ENCODE data around the gene TNFRSF19. TPM values are rescaled to one million over a fixed set of nuclear protein-coding genes. Genes with fewer than 3 reads are reported as not detected.

The TNFRSF19 gene
- total and polyA plus RNA-seq, 10 donors = 1.0 to 12.2 (median 3.8) TPM

DNA sequence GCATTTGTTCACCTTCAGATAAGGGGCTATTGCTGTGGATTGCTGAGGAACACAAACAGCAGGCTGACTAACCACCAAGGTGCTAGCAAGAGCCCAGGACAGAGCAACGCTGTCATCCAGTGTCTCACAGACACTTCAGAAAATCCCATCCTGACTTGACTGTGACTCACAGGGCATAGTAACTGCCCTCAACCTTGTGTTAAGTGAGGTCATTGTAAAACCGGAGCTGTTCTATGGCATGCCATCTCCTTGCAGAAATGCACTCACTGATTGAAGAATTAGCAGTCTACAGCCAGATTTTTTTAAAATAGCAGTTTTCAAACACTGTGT, 51.1 kb downstream of the TNFRSF19 start:
- peaks cover 0 to 7% (median 0%) of the 10 kb centered on the region in 6 donors for H3K4me1 ChIP-seq
- H3K27ac ChIP-seq = no peak overlapping the region
- H3K27me3 ChIP-seq (replicated peaks in 1 of 7) = no peaks in the 10 kb centered on the region
- TF ChIP-seq, protein P1, sequence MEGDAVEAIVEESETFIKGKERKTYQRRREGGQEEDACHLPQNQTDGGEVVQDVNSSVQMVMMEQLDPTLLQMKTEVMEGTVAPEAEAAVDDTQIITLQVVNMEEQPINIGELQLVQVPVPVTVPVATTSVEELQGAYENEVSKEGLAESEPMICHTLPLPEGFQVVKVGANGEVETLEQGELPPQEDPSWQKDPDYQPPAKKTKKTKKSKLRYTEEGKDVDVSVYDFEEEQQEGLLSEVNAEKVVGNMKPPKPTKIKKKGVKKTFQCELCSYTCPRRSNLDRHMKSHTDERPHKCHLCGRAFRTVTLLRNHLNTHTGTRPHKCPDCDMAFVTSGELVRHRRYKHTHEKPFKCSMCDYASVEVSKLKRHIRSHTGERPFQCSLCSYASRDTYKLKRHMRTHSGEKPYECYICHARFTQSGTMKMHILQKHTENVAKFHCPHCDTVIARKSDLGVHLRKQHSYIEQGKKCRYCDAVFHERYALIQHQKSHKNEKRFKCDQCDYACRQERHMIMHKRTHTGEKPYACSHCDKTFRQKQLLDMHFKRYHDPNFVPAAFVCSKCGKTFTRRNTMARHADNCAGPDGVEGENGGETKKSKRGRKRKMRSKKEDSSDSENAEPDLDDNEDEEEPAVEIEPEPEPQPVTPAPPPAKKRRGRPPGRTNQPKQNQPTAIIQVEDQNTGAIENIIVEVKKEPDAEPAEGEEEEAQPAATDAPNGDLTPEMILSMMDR (IDR thresholded peaks at IDR 0.05 in 8 of 11, conservative IDR thresholded peaks at IDR 0.05 in 3 of 11) = no peak
- TF ChIP-seq POLR2AphosphoS5 (IDR thresholded peaks at IDR 0.05) = no peak
- 27 to 52% (median 38%) methylated on average over 2 of the region's 2 CpGs for WGBS, 5 donors
- intact Hi-C loops (cut with DNase I; ENCODE audit: low total_unique reads) = no loop called here
- no peak overlapping the region for H3K4me3 ChIP-seq
- H3K9me3 ChIP-seq = peaks cover 0 to 3% (median 0%) of the 10 kb centered on the region in 8 donors
- no peak for DNase-seq
- no peaks in the 10 kb centered on the region for H3K36me3 ChIP-seq

DNA sequence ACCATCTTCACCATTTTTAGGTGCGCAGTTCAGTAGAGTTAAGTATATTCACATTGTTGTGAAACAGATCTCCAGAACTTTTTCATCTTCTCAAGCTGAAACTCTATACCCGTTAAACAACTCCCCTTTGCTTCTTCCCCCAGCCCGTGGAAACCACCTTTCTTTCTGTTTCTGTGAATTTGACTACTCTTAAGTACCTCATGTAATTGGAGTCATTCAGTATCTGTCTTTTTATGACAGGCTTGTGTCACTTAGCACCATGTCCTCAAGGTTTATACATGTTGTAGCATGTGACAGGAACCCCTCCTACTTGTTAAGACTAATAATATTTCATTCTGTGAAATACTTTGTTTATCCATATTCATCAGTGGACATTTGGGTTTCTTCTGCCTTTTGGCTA, 52.8 kb downstream of the TNFRSF19 start:
- Histone ChIP-seq H3K4me3 (no peak overlapping the region), H3K4me1 (peaks cover 0 to 7% (median 0%) of the 10 kb centered on the region in 6 donors), H3K27me3 (replicated peaks in 1 of 7) (no peaks in the 10 kb centered on the region), H3K27ac (no peak overlapping the region), H3K36me3 (no peaks in the 10 kb centered on the region), H3K9me3 (peaks cover 0 to 3% (median 0%) of the 10 kb centered on the region in 8 donors)
- intact Hi-C loops (cut with DNase I; ENCODE audit: low total_unique reads) = no loop called here
- no peak for DNase-seq
- TF ChIP-seq, protein P1 (IDR thresholded peaks at IDR 0.05 in 8 of 11, conservative IDR thresholded peaks at IDR 0.05 in 3 of 11) = no peak
- TF ChIP-seq POLR2AphosphoS5 (IDR thresholded peaks at IDR 0.05) (no peak), POLR2A (IDR thresholded peaks at IDR 0.05) (no peak)
- WGBS, 5 donors = 79 to 87% (median 84%) methylated on average over 3 of the region's 3 CpGs

DNA sequence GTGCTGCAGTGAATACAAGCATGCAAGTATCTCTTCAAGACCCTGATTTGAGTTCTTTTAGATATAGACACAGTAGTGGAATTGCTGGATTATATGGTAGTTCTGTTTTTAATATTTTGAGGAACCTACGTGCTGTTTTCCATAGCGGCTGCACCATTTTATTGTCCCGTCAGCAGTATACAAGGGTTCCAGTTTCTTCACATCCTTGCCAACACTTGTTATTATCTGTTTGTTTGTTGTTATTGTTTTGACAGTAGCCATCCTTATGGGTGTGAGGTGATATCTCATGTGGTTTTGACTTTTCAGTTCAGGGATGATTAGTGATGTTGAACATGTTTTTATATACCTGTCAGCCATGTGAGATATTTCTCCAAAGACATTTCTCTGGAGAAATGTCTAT, 53.2 kb downstream of the TNFRSF19 start:
- Histone ChIP-seq H3K4me3 (no peak overlapping the region), H3K36me3 (no peaks in the 10 kb centered on the region), H3K27me3 (replicated peaks in 1 of 7) (no peaks in the 10 kb centered on the region), H3K4me1 (peaks cover 0 to 7% (median 0%) of the 10 kb centered on the region in 6 donors), H3K9me3 (peaks cover 0 to 3% (median 0%) of the 10 kb centered on the region in 8 donors), H3K27ac (no peak overlapping the region)
- TF ChIP-seq POLR2A (IDR thresholded peaks at IDR 0.05) = no peak
- TF ChIP-seq POLR2AphosphoS5 (IDR thresholded peaks at IDR 0.05) = no peak
- TF ChIP-seq, protein P1 (IDR thresholded peaks at IDR 0.05 in 8 of 11, conservative IDR thresholded peaks at IDR 0.05 in 3 of 11) = no peak
- intact Hi-C loops (cut with DNase I; ENCODE audit: low total_unique reads) = no loop called here
- no peak for DNase-seq
- 86 to 97% (median 92%) methylated on average over 3 of the region's 3 CpGs for WGBS, 5 donors

DNA sequence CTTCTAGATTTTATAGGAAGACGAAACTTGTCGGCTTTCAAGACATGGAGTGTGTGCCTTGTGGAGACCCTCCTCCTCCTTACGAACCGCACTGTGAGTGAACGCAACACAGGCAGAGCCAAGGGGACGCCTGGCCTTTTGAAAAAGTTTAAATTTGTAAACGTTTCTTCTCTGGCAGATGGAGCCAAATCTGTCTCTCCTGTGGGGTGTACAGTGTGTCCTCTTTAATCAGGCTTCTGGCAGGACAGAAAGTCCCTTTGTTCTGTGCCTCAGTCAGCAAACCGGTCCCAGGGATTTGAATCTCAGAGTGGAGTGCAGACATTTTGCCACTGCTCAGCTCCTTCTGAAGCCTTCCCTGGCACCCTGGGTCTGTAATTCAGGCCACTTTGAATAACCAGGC, 56.5 kb downstream of the TNFRSF19 start:
- no peak for TF ChIP-seq POLR2A (IDR thresholded peaks at IDR 0.05)
- intact Hi-C loops (cut with DNase I; ENCODE audit: low total_unique reads) = no loop called here
- no peaks in the 10 kb centered on the region for H3K36me3 ChIP-seq
- DNase-seq = no peak
- peaks cover 0 to 5% (median 0%) of the 10 kb centered on the region in 6 donors for H3K4me1 ChIP-seq
- no peak overlapping the region for H3K4me3 ChIP-seq
- H3K9me3 ChIP-seq = peaks cover 0 to 3% (median 0%) of the 10 kb centered on the region in 8 donors
- H3K27me3 ChIP-seq (replicated peaks in 1 of 7) = peaks cover 0 to 10% (median 0%) of the 10 kb centered on the region in 7 donors
- peak overlapping the region in 1 of 8 donors; percentile 4 for H3K27ac ChIP-seq
- whole genome bisulfite sequencing, 5 donors = 78 to 92% (median 87%) methylated on average over 8 of the region's 8 CpGs

DNA sequence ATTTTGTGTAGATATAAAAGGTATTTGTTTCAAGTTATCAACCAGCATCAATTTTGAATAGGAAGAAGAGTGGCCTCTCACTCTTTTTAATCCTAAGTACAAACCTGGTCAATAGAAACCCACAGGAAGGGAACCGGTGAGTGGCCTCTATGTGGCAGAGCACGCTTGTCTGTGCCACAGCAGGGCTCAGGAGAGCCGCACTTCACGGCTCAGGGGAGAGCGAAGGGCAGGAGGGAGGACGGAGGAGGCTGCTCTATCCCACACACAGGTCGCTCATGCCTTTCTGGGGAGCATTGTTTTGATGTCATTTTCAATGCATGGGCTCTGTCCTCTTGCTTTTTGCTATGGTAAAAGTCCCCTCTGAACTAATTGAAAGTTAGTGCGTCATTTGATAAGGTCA, 57.2 kb downstream of the TNFRSF19 start:
- Histone ChIP-seq H3K36me3 (no peaks in the 10 kb centered on the region), H3K4me3 (no peak overlapping the region), H3K9me3 (peaks cover 0 to 3% (median 0%) of the 10 kb centered on the region in 8 donors), H3K27me3 (replicated peaks in 1 of 7) (peaks cover 0 to 10% (median 0%) of the 10 kb centered on the region in 7 donors), H3K27ac (peak overlapping the region in 1 of 8 donors; percentile 4), H3K4me1 (peaks cover 0 to 5% (median 0%) of the 10 kb centered on the region in 6 donors)
- intact Hi-C loops (cut with DNase I; ENCODE audit: low total_unique reads) = no loop called here
- 80 to 91% (median 86%) methylated on average over 8 of the region's 8 CpGs for WGBS, 5 donors
- no peak for DNase-seq
- TF ChIP-seq POLR2A (IDR thresholded peaks at IDR 0.05) (no peak), POLR2AphosphoS5 (IDR thresholded peaks at IDR 0.05) (no peak)
- TF ChIP-seq, protein P1 (IDR thresholded peaks at IDR 0.05 in 8 of 11, conservative IDR thresholded peaks at IDR 0.05 in 3 of 11) = no peak

Data from spleen (tissue), 11 donors.